ENCODE data around the gene LY6G6D. TPM values are rescaled to one million over a fixed set of nuclear protein-coding genes. Genes with fewer than 3 reads are reported as not detected.
A peak's percentile ranks its signal among the peaks of the same experiment; 100 is the strongest.

The LY6G6D gene
- total RNA-seq, 2 donors from 2014 or later = not detected

DNA sequence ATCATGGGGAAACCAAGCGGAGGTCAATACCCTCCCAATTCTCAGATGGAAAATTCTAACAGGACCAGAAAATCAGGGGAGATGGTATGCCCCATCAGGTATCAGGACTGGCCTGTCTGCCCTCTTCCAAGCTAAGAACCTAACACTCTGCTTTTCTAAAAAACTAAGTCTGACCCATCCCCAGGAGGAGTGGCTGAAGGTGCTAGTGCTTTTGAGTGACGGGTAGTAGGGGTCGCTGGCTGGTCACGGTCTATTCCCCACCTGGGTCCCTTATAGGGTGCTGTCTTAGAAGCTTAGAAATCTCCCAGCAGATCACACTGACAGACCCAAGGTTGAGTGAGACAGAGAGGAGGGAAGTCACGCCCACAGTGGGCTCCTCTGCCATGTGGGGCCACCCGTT is 21.6 kb upstream of the LY6G6D start:
- Histone ChIP-seq H3K4me3 (no peak overlapping the region), H3K9me3 (no peaks in the 10 kb centered on the region), H3K27ac (no peak overlapping the region), H3K4me1 (ENCODE audit: control insufficient read depth in 1 of 2, low read depth in 2 of 2) (no peaks in the 10 kb centered on the region), H3K27me3 (replicated peaks; ENCODE audit: insufficient read depth) (no peaks in the 10 kb centered on the region), H3K36me3 (peaks cover 59% of the 10 kb centered on the region)
- TF ChIP-seq, protein P1, sequence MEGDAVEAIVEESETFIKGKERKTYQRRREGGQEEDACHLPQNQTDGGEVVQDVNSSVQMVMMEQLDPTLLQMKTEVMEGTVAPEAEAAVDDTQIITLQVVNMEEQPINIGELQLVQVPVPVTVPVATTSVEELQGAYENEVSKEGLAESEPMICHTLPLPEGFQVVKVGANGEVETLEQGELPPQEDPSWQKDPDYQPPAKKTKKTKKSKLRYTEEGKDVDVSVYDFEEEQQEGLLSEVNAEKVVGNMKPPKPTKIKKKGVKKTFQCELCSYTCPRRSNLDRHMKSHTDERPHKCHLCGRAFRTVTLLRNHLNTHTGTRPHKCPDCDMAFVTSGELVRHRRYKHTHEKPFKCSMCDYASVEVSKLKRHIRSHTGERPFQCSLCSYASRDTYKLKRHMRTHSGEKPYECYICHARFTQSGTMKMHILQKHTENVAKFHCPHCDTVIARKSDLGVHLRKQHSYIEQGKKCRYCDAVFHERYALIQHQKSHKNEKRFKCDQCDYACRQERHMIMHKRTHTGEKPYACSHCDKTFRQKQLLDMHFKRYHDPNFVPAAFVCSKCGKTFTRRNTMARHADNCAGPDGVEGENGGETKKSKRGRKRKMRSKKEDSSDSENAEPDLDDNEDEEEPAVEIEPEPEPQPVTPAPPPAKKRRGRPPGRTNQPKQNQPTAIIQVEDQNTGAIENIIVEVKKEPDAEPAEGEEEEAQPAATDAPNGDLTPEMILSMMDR (IDR thresholded peaks at IDR 0.05) = no peak
- DNase-seq (ENCODE audit: low spot score) = no peak
- ATAC-seq (ENCODE audit: insufficient number of reproducible peaks, low FRiP score, low read depth) = no peak

GRCh38 chr6:31697555-31697954 is 17.6 kb upstream of the LY6G6D start:
- TF ChIP-seq, protein P1 (IDR thresholded peaks at IDR 0.05) = no peak
- Histone ChIP-seq H3K27me3 (replicated peaks; ENCODE audit: insufficient read depth) (no peaks in the 10 kb centered on the region), H3K27ac (no peak overlapping the region), H3K36me3 (peaks cover 34% of the 10 kb centered on the region), H3K9me3 (no peaks in the 10 kb centered on the region), H3K4me1 (ENCODE audit: control insufficient read depth in 1 of 2, low read depth in 2 of 2) (peaks cover 10 to 17% of the 10 kb centered on the region in 2 donors), H3K4me3 (no peak overlapping the region)
- no peak for ATAC-seq (ENCODE audit: insufficient number of reproducible peaks, low FRiP score, low read depth)
- no peak for DNase-seq (ENCODE audit: low spot score)

GRCh38 chr6:31700740-31701401 is 14.3 kb upstream of the LY6G6D start:
- peaks cover 12% of the 10 kb centered on the region for H3K36me3 ChIP-seq
- TF ChIP-seq, protein P1 (IDR thresholded peaks at IDR 0.05) = no peak

DNA sequence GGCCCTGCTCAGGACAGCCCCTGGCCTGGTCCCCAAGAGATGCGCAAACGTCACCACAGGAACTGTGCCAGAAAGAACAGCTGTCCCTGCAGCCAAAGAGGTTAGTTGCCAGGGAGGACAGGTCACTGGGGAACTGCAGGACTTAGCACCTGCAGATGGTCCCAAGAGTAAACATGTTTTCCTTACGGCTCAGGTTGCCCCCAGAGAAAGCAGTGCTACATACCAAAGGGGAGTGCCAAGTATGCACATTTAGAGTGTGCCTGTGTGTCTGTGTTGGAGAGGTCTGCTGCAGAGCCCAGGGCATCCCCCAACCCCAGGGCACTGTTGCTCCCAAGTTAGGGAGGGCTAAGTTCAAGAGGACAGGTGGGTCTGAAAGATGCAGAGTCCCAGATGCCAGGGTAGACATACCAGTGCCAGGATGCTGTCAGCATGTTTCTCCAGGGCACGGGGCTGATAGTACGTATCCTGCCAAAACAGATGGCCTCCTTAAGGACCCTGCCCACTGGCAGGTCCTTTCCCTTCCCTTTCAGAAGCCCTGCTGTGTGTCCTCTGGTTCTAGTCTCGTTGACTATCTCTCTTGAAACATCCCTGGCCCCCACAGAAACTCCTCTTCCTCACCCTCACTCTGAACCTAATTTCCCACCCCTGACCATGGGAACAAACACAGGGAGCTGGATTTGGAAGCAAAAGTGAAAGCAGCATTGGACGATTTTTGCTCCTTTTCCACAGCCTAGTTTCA is 13.3 kb upstream of the LY6G6D start:
- H3K27me3 ChIP-seq (replicated peaks; ENCODE audit: insufficient read depth) = no peaks in the 10 kb centered on the region
- no peak for ATAC-seq (ENCODE audit: insufficient number of reproducible peaks, low FRiP score, low read depth)
- TF ChIP-seq, protein P1 (IDR thresholded peaks at IDR 0.05) = no peak
- H3K36me3 ChIP-seq = peaks cover 9% of the 10 kb centered on the region
- peaks cover 13 to 23% of the 10 kb centered on the region in 2 donors for H3K4me1 ChIP-seq (ENCODE audit: control insufficient read depth in 1 of 2, low read depth in 2 of 2)
- H3K4me3 ChIP-seq = peak overlapping the region; percentile 92
- no peaks in the 10 kb centered on the region for H3K9me3 ChIP-seq
- H3K27ac ChIP-seq = peak overlapping the region; percentile 95 to 97
- no peak for DNase-seq (ENCODE audit: low spot score)

More at GRCh38 chr6:31700740-31701401, 14.3 kb upstream of the LY6G6D start:
- Histone ChIP-seq H3K4me3 (no peak overlapping the region), H3K27ac (no peak overlapping the region), H3K4me1 (ENCODE audit: control insufficient read depth in 1 of 2, low read depth in 2 of 2) (peaks cover 13 to 23% of the 10 kb centered on the region in 2 donors), H3K27me3 (replicated peaks; ENCODE audit: insufficient read depth) (no peaks in the 10 kb centered on the region), H3K9me3 (no peaks in the 10 kb centered on the region)
- ATAC-seq (ENCODE audit: insufficient number of reproducible peaks, low FRiP score, low read depth) (no peak), DNase-seq (ENCODE audit: low spot score) (no peak)

DNA sequence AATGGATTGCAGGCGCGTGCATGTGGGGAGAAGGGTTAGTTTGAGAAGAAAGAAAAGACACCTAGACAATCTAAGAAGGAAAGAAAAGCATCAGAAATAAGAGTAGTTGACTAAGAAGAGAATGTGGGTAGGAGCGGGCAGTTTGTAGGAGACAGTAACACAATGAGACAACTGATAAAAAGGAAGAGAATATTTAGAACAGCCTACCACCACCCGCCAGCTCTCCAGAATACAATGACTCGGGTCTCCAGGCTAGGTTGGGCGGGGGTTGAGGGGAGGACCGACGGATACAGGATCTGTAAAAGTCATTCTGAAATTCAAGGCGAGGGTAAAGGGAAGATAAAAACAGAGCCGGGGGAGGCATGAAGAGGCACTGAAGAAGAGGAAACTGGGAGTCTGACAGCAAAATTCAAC is 12.7 kb upstream of the LY6G6D start:
- H3K4me3 ChIP-seq = peak overlapping the region; percentile 92
- peaks cover 13 to 23% of the 10 kb centered on the region in 2 donors for H3K4me1 ChIP-seq (ENCODE audit: control insufficient read depth in 1 of 2, low read depth in 2 of 2)
- H3K9me3 ChIP-seq = no peaks in the 10 kb centered on the region
- peaks cover 9% of the 10 kb centered on the region for H3K36me3 ChIP-seq
- ATAC-seq (ENCODE audit: insufficient number of reproducible peaks, low FRiP score, low read depth) = no peak
- peak overlapping the region; percentile 95 to 97 for H3K27ac ChIP-seq
- no peak for DNase-seq (ENCODE audit: low spot score)
- H3K27me3 ChIP-seq (replicated peaks; ENCODE audit: insufficient read depth) = no peaks in the 10 kb centered on the region
- TF ChIP-seq, protein P1 (IDR thresholded peaks at IDR 0.05) = no peak
